ENCODE data around the gene EFNA3. TPM values are rescaled to one million over a fixed set of nuclear protein-coding genes. Genes with fewer than 3 reads are reported as not detected.
A peak's percentile ranks its signal among the peaks of the same experiment; 100 is the strongest.

EFNA3 gene
- total and polyA plus RNA-seq, 9 of the 15 experiments (the other 6 are each of a cell fraction or from before 2014, with no cell fraction given), result 0.59 to 7.9 (median 4.7) TPM

DNA sequence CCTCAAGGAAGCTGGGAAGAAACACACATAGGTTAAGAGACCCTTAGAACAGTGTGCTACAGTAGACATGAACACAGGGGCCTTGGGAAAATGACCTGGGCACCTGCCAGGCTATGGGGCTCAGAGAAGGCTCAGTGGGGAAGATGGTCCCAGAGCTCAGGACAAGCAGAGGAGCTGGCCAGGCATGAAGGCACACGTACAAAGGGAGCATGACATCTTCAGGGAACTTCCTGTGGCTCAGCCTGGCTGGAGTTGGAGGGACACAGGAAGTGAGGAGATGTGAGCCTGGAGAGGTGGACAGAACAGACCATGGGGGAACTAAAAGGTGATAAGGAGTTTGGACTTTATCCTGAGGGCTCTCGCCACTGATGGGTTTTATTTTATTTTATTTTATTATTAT lies 53.2 kb downstream of the EFNA3 start (continued):
- TF ChIP-seq, protein P1, sequence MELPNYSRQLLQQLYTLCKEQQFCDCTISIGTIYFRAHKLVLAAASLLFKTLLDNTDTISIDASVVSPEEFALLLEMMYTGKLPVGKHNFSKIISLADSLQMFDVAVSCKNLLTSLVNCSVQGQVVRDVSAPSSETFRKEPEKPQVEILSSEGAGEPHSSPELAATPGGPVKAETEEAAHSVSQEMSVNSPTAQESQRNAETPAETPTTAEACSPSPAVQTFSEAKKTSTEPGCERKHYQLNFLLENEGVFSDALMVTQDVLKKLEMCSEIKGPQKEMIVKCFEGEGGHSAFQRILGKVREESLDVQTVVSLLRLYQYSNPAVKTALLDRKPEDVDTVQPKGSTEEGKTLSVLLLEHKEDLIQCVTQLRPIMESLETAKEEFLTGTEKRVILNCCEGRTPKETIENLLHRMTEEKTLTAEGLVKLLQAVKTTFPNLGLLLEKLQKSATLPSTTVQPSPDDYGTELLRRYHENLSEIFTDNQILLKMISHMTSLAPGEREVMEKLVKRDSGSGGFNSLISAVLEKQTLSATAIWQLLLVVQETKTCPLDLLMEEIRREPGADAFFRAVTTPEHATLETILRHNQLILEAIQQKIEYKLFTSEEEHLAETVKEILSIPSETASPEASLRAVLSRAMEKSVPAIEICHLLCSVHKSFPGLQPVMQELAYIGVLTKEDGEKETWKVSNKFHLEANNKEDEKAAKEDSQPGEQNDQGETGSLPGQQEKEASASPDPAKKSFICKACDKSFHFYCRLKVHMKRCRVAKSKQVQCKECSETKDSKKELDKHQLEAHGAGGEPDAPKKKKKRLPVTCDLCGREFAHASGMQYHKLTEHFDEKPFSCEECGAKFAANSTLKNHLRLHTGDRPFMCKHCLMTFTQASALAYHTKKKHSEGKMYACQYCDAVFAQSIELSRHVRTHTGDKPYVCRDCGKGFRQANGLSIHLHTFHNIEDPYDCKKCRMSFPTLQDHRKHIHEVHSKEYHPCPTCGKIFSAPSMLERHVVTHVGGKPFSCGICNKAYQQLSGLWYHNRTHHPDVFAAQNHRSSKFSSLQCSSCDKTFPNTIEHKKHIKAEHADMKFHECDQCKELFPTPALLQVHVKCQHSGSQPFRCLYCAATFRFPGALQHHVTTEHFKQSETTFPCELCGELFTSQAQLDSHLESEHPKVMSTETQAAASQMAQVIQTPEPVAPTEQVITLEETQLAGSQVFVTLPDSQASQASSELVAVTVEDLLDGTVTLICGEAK (IDR thresholded peaks at IDR 0.05), result peak; percentile 36; the same call in 1 of the 2 replicates
- TF ChIP-seq, protein P1 (CRISPR knock-in tag; IDR thresholded peaks at IDR 0.05), result no peak
- TF ChIP-seq ZNF24 (IDR thresholded peaks at IDR 0.05), result no peak
- TF ChIP-seq, protein P2, sequence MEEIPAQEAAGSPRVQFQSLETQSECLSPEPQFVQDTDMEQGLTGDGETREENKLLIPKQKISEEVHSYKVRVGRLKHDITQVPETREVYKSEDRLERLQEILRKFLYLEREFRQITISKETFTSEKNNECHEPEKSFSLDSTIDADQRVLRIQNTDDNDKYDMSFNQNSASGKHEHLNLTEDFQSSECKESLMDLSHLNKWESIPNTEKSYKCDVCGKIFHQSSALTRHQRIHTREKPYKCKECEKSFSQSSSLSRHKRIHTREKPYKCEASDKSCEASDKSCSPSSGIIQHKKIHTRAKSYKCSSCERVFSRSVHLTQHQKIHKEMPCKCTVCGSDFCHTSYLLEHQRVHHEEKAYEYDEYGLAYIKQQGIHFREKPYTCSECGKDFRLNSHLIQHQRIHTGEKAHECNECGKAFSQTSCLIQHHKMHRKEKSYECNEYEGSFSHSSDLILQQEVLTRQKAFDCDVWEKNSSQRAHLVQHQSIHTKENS (CRISPR knock-in tag; IDR thresholded peaks at IDR 0.05), result no peak
- no peak for TF ChIP-seq MAFF (IDR thresholded peaks at IDR 0.05; ENCODE audit: low read length)
- no peak for TF ChIP-seq SLC30A9 (CRISPR knock-in tag; IDR thresholded peaks at IDR 0.05)
- TF ChIP-seq ZBTB17 (CRISPR knock-in tag; IDR thresholded peaks at IDR 0.05), result no peak
- no peak for TF ChIP-seq MTA1 (IDR thresholded peaks at IDR 0.05; ENCODE audit: borderline replicate concordance)
